ENCODE measurements around the gene PCSK6. TPM values are rescaled to one million over a fixed set of nuclear protein-coding genes. Genes with fewer than 3 reads are reported as not detected.

The PCSK6 gene
- total and polyA plus RNA-seq, 3 experiments from 2014 or later: 0.74 to 1.7 (median 0.95) TPM

DNA sequence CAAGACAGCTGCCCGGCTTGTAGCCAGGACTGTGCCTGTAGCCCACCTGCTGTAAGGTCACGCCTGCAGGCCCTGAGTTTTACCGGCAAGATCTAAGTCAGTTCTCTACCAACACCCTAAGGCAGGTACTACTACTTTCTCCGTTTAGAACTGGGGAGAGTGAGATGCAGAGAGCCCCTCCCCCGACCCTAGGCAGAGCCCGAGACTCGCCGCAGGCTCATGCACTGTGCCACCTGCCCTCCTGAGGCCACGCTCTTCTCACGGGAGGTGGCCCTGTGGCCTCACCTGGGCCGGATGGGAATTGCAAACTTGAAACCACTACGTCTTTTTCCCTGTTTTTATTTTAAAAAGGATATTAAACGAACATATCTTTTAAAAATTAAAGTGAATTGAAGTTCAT lies 36.9 kb upstream of the PCSK6 start:
- CTCF ChIA-PET: no interaction called here
- H3K36me3 Mint-ChIP-seq: no peaks in the 10 kb centered on the region
- no peak for DNase-seq
- Histone ChIP-seq H3K4me3 (ENCODE audit: low read length) (no peak overlapping the region), H3K27ac (ENCODE audit: low read depth, low read length) (no peak overlapping the region), H3K36me3 (ENCODE audit: insufficient read depth, low read length) (no peaks in the 10 kb centered on the region), H3K9me3 (ENCODE audit: low read length) (no peaks in the 10 kb centered on the region), H3K4me1 (ENCODE audit: insufficient read depth, low read length) (no peaks in the 10 kb centered on the region), H3K27me3 (ENCODE audit: insufficient read depth, low read length, poor library complexity, severe bottlenecking) (no peaks in the 10 kb centered on the region)
- H3K4me3 Mint-ChIP-seq: no peak overlapping the region
- H3K27ac Mint-ChIP-seq: no peak overlapping the region
- no peaks in the 10 kb centered on the region for H3K9me3 Mint-ChIP-seq
- H3K4me1 Mint-ChIP-seq: peaks cover 3% of the 10 kb centered on the region in 3 donors
- peaks cover 7 to 44% of the 10 kb centered on the region in 2 donors for H3K27me3 Mint-ChIP-seq
- POLR2A ChIA-PET: no interaction called here

DNA sequence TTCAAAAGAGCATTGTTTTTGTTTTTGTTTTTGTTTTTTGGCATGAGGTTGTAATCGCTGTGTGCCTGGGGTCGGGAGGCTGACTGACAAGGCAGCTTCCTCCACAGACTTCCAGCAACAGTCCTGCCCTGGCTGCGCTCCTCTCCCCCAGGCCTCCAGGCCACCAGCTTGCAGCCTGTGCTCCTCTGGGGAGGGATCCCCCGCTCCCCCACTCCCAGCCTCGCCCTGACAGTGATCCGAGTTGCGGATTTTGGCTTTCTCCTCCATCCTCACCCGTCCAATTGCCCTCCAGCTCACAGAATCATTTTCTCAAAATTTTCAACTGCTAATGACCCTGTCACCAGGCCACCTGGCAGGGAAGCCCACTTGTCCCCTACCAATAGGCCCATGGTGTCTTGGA lies 36.5 kb upstream of the PCSK6 start:
- no peak overlapping the region for H3K4me3 Mint-ChIP-seq
- no peaks in the 10 kb centered on the region for H3K9me3 Mint-ChIP-seq
- H3K27ac Mint-ChIP-seq: no peak overlapping the region
- no peak overlapping the region for H3K27ac ChIP-seq (ENCODE audit: low read depth, low read length)
- no peaks in the 10 kb centered on the region for H3K9me3 ChIP-seq (ENCODE audit: low read length)
- no peaks in the 10 kb centered on the region for H3K36me3 Mint-ChIP-seq
- H3K4me1 Mint-ChIP-seq: peaks cover 4 to 5% (median 4%) of the 10 kb centered on the region in 3 donors
- H3K27me3 ChIP-seq (ENCODE audit: insufficient read depth, low read length, poor library complexity, severe bottlenecking): no peaks in the 10 kb centered on the region
- CTCF ChIA-PET: no interaction called here
- H3K36me3 ChIP-seq (ENCODE audit: insufficient read depth, low read length): no peaks in the 10 kb centered on the region
- no peak for DNase-seq
- POLR2A ChIA-PET: no interaction called here
- no peak overlapping the region for H3K4me3 ChIP-seq (ENCODE audit: low read length)
- H3K4me1 ChIP-seq (ENCODE audit: insufficient read depth, low read length): no peaks in the 10 kb centered on the region
- peaks cover 7 to 46% of the 10 kb centered on the region in 2 donors for H3K27me3 Mint-ChIP-seq

- no peaks in the 10 kb centered on the region for H3K36me3 ChIP-seq (ENCODE audit: insufficient read depth, low read length)
- CTCF ChIA-PET: no interaction called here
- peaks cover 4 to 5% (median 4%) of the 10 kb centered on the region in 3 donors for H3K4me1 Mint-ChIP-seq
- no peak overlapping the region for H3K4me3 ChIP-seq (ENCODE audit: low read length)
- POLR2A ChIA-PET: no interaction called here
- DNase-seq: no peak
- H3K36me3 Mint-ChIP-seq: no peaks in the 10 kb centered on the region
- no peaks in the 10 kb centered on the region for H3K9me3 ChIP-seq (ENCODE audit: low read length)
- H3K27me3 ChIP-seq (ENCODE audit: insufficient read depth, low read length, poor library complexity, severe bottlenecking): peaks cover 5% of the 10 kb centered on the region
- no peak overlapping the region for H3K27ac ChIP-seq (ENCODE audit: low read depth, low read length)
- peaks cover 7 to 53% of the 10 kb centered on the region in 2 donors for H3K27me3 Mint-ChIP-seq
- H3K27ac Mint-ChIP-seq: no peak overlapping the region
- H3K9me3 Mint-ChIP-seq: peaks cover 0 to 2% (median 0%) of the 10 kb centered on the region in 5 donors
- H3K4me1 ChIP-seq (ENCODE audit: insufficient read depth, low read length): no peaks in the 10 kb centered on the region
- no peak overlapping the region for H3K4me3 Mint-ChIP-seq
Measured at GRCh38 chr15:101525087-101525669, 35.7 kb upstream of the PCSK6 start.

DNA sequence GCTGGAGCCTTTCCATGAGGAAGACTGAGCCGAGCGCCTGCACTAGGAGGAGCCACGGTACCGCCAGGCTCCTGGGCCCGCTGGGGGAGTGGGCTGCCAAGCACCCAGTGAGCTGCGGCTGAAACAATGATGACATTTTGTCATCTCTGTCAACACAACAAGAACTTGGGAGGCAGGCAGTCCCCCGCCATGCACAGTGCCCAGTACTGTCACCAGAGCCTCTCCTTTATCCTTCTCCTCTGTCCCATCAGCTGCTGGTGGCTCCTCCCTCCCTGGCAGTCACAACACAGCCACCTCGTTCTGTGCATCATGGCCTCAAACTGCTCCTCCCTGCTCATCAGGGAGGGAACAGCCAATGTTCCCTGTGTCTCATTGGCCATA lies 34.0 kb upstream of the PCSK6 start:
- H3K4me1 Mint-ChIP-seq: peaks cover 4 to 5% (median 4%) of the 10 kb centered on the region in 3 donors
- peaks cover 7 to 57% of the 10 kb centered on the region in 2 donors for H3K27me3 Mint-ChIP-seq
- Histone ChIP-seq H3K4me3 (ENCODE audit: low read length) (no peak overlapping the region), H3K36me3 (ENCODE audit: insufficient read depth, low read length) (no peaks in the 10 kb centered on the region), H3K27ac (ENCODE audit: low read depth, low read length) (no peak overlapping the region), H3K4me1 (ENCODE audit: insufficient read depth, low read length) (no peaks in the 10 kb centered on the region), H3K27me3 (ENCODE audit: insufficient read depth, low read length, poor library complexity, severe bottlenecking) (peaks cover 5% of the 10 kb centered on the region), H3K9me3 (ENCODE audit: low read length) (no peaks in the 10 kb centered on the region)
- no peak for DNase-seq
- H3K9me3 Mint-ChIP-seq: peaks cover 6 to 13% (median 9%) of the 10 kb centered on the region in 5 donors
- no peaks in the 10 kb centered on the region for H3K36me3 Mint-ChIP-seq
- no peak overlapping the region for H3K27ac Mint-ChIP-seq
- ChIA-PET CTCF (no interaction called here), POLR2A (no interaction called here)
- H3K4me3 Mint-ChIP-seq: no peak overlapping the region

GRCh38 chr15:101522621-101523559 lies 33.4 kb upstream of the PCSK6 start:
- Mint-ChIP-seq H3K27me3 (peaks cover 8 to 53% of the 10 kb centered on the region in 2 donors), H3K4me1 (peaks cover 4 to 5% (median 4%) of the 10 kb centered on the region in 3 donors), H3K4me3 (no peak overlapping the region), H3K27ac (no peak overlapping the region), H3K9me3 (peaks cover 12 to 19% (median 14%) of the 10 kb centered on the region in 5 donors), H3K36me3 (no peaks in the 10 kb centered on the region)
- DNase-seq: no peak
- no peaks in the 10 kb centered on the region for H3K36me3 ChIP-seq (ENCODE audit: insufficient read depth, low read length)
- H3K9me3 ChIP-seq (ENCODE audit: low read length): no peaks in the 10 kb centered on the region
- peaks cover 5% of the 10 kb centered on the region for H3K27me3 ChIP-seq (ENCODE audit: insufficient read depth, low read length, poor library complexity, severe bottlenecking)
- H3K27ac ChIP-seq (ENCODE audit: low read depth, low read length): no peak overlapping the region
- ChIA-PET POLR2A (no interaction called here), CTCF (no interaction called here)
- no peak overlapping the region for H3K4me3 ChIP-seq (ENCODE audit: low read length)
- H3K4me1 ChIP-seq (ENCODE audit: insufficient read depth, low read length): no peaks in the 10 kb centered on the region

GRCh38 chr15:101522091-101522490 lies 32.6 kb upstream of the PCSK6 start:
- no peaks in the 10 kb centered on the region for H3K4me1 ChIP-seq (ENCODE audit: insufficient read depth, low read length)
- Mint-ChIP-seq H3K9me3 (peaks cover 17 to 27% (median 20%) of the 10 kb centered on the region in 5 donors), H3K4me1 (peaks cover 4 to 5% (median 4%) of the 10 kb centered on the region in 3 donors), H3K27me3 (peaks cover 8 to 51% of the 10 kb centered on the region in 2 donors), H3K4me3 (peak overlapping the region in 1 of 7 donors; percentile 54), H3K36me3 (no peaks in the 10 kb centered on the region), H3K27ac (no peak overlapping the region)
- CTCF ChIA-PET: no interaction called here
- H3K27ac ChIP-seq (ENCODE audit: low read depth, low read length): no peak overlapping the region
- H3K9me3 ChIP-seq (ENCODE audit: low read length): no peaks in the 10 kb centered on the region
- POLR2A ChIA-PET: no interaction called here
- no peak overlapping the region for H3K4me3 ChIP-seq (ENCODE audit: low read length)
- no peak for DNase-seq
- H3K36me3 ChIP-seq (ENCODE audit: insufficient read depth, low read length): no peaks in the 10 kb centered on the region
- H3K27me3 ChIP-seq (ENCODE audit: insufficient read depth, low read length, poor library complexity, severe bottlenecking): peaks cover 5% of the 10 kb centered on the region

- Histone ChIP-seq H3K9me3 (ENCODE audit: low read length) (no peaks in the 10 kb centered on the region), H3K36me3 (ENCODE audit: insufficient read depth, low read length) (no peaks in the 10 kb centered on the region), H3K27ac (ENCODE audit: low read depth, low read length) (no peak overlapping the region), H3K4me1 (ENCODE audit: insufficient read depth, low read length) (no peaks in the 10 kb centered on the region), H3K27me3 (ENCODE audit: insufficient read depth, low read length, poor library complexity, severe bottlenecking) (peaks cover 5% of the 10 kb centered on the region), H3K4me3 (ENCODE audit: low read length) (no peak overlapping the region)
- H3K36me3 Mint-ChIP-seq: no peaks in the 10 kb centered on the region
- ChIA-PET POLR2A (no interaction called here), CTCF (no interaction called here)
- H3K4me3 Mint-ChIP-seq: no peak overlapping the region
- peaks cover 8 to 47% of the 10 kb centered on the region in 2 donors for H3K27me3 Mint-ChIP-seq
- no peak overlapping the region for H3K27ac Mint-ChIP-seq
- peaks cover 4 to 5% (median 4%) of the 10 kb centered on the region in 3 donors for H3K4me1 Mint-ChIP-seq
- peaks cover 20 to 32% (median 24%) of the 10 kb centered on the region in 5 donors for H3K9me3 Mint-ChIP-seq
- no peak for DNase-seq
Measured at GRCh38 chr15:101521591-101521990, 32.1 kb upstream of the PCSK6 start.

- peaks cover 5% of the 10 kb centered on the region for H3K27me3 ChIP-seq (ENCODE audit: insufficient read depth, low read length, poor library complexity, severe bottlenecking)
- no peaks in the 10 kb centered on the region for H3K36me3 ChIP-seq (ENCODE audit: insufficient read depth, low read length)
- H3K4me1 Mint-ChIP-seq: peaks cover 4 to 5% (median 4%) of the 10 kb centered on the region in 3 donors
- peaks cover 26 to 36% (median 29%) of the 10 kb centered on the region in 5 donors for H3K9me3 Mint-ChIP-seq
- H3K27ac ChIP-seq (ENCODE audit: low read depth, low read length): no peak overlapping the region
- peaks cover 6 to 44% of the 10 kb centered on the region in 2 donors for H3K27me3 Mint-ChIP-seq
- H3K4me1 ChIP-seq (ENCODE audit: insufficient read depth, low read length): no peaks in the 10 kb centered on the region
- H3K4me3 Mint-ChIP-seq: no peak overlapping the region
- POLR2A ChIA-PET: no interaction called here
- CTCF ChIA-PET: no interaction called here
- no peaks in the 10 kb centered on the region for H3K9me3 ChIP-seq (ENCODE audit: low read length)
- no peak overlapping the region for H3K4me3 ChIP-seq (ENCODE audit: low read length)
- H3K36me3 Mint-ChIP-seq: no peaks in the 10 kb centered on the region
- H3K27ac Mint-ChIP-seq: no peak overlapping the region
- DNase-seq: no peak
Measured at GRCh38 chr15:101521069-101521468, 31.6 kb upstream of the PCSK6 start.

Measured in CD8-positive, alpha-beta memory T cell (primary cell).